HEK293 (cell line): Measurements from ENCODE around the gene LRRN4CL.
A peak's percentile ranks its signal among the peaks of the same experiment; 100 is the strongest.

Experiments used
- CTCF ChIA-PET: fragments of 350-600 bp; formaldehyde crosslinking; extraction: SDS; loops from one replicate; lab custom pipeline; 2021; ENCODE audit warnings: antibody characterized with exemption; lab: Yijun Ruan, JAX
- POLR2A ChIA-PET: fragments of 300-600 bp; formaldehyde crosslinking; extraction: SDS; loops from one replicate; lab custom pipeline; 2020; ENCODE audit warnings: antibody characterized with exemption, inconsistent platforms; lab: Yijun Ruan, JAX
- H3K27ac ChIP-seq: fragments of 200-500 bp; sonication (Bioruptor generic); 2 replicates; pipeline ENCODE4 v1.5.1; 2014; ENCODE audit warnings: low read depth, low read length, control low read depth, inconsistent platforms; ENCODE audit errors: extremely low read depth
- H3K36me3 ChIP-seq, 2 experiments: fragments of 200-500 bp in 1 of 2; sonication (Bioruptor generic) in 1 of 2; 1 replicate in 1 of 2; 2 replicates in 1 of 2; pipeline ENCODE4 v1.5.1; 2014 to 2017; ENCODE audit warnings: inconsistent platforms in 2 of 2, low read length in 2 of 2; ENCODE audit not compliant: control insufficient read depth in 2 of 2, insufficient read depth in 1 of 2
- H3K4me1 ChIP-seq: fragments of 200-500 bp; sonication (Bioruptor generic); 2 replicates; pipeline ENCODE4 v1.5.1; 2014; ENCODE audit warnings: mild to moderate bottlenecking, low read length, inconsistent platforms; ENCODE audit not compliant: control insufficient read depth, insufficient read depth
- H3K4me3 ChIP-seq: 2 replicates; pipeline ENCODE4 v1.5.1; 2011; ENCODE audit warnings: low read depth, mild to moderate bottlenecking, control low read depth, low read length, moderate library complexity
- H3K9me3 ChIP-seq: fragments of 200-500 bp; sonication (Bioruptor generic); 2 replicates; pipeline ENCODE4 v1.5.1; 2014; ENCODE audit warnings: low read depth, low read length, inconsistent platforms; ENCODE audit not compliant: control insufficient read depth, insufficient read depth
- GLI4 ChIP-seq: fragments of 450-650 bp; formaldehyde crosslinking; IDR thresholded peaks from 2 replicates; pipeline ENCODE4 v1.5.1; 2016; ENCODE audit warnings: missing biosample characterization, missing genetic modification characterization
- IKZF3 ChIP-seq: fragments of 450-650 bp; IDR thresholded peaks from 2 replicates; pipeline ENCODE4 v1.5.0; 2018; ENCODE audit warnings: missing biosample characterization, mild to moderate bottlenecking, missing genetic modification characterization, moderate library complexity
- SP7 ChIP-seq: fragments of 450-650 bp; formaldehyde crosslinking; IDR thresholded peaks from 2 replicates; pipeline ENCODE4 v1.5.1; 2016; ENCODE audit warnings: missing biosample characterization, missing genetic modification characterization
- ZBTB17 ChIP-seq: fragments of 450-650 bp; formaldehyde crosslinking; IDR thresholded peaks from 2 replicates; pipeline ENCODE4 v1.5.1; 2016; ENCODE audit warnings: missing biosample characterization, missing genetic modification characterization
- ZBTB20 ChIP-seq: fragments of 450-650 bp; formaldehyde crosslinking; IDR thresholded peaks from 2 replicates; pipeline ENCODE4 v1.5.1; 2016; ENCODE audit warnings: missing biosample characterization, missing genetic modification characterization
- ZFP3 ChIP-seq: fragments of 450-650 bp; formaldehyde crosslinking; IDR thresholded peaks from 2 replicates; pipeline ENCODE4 v1.5.1; 2016; ENCODE audit warnings: low read depth, missing biosample characterization, missing genetic modification characterization
- ZIC2 ChIP-seq: fragments of 450-650 bp; formaldehyde crosslinking; IDR thresholded peaks from 2 replicates; pipeline ENCODE4 v1.5.1; 2016; ENCODE audit warnings: missing biosample characterization, missing genetic modification characterization
- ZNF155 ChIP-seq: fragments of 450-650 bp; formaldehyde crosslinking; IDR thresholded peaks from 2 replicates; pipeline ENCODE4 v1.5.1; 2016; ENCODE audit warnings: missing biosample characterization, missing genetic modification characterization
- ZNF169 ChIP-seq: fragments of 450-650 bp; formaldehyde crosslinking; IDR thresholded peaks from 2 replicates; pipeline ENCODE4 v1.5.1; 2016; ENCODE audit warnings: missing biosample characterization, missing genetic modification characterization
- ZNF174 ChIP-seq: fragments of 450-650 bp; formaldehyde crosslinking; IDR thresholded peaks from 2 replicates; pipeline ENCODE4 v1.5.0; 2017; ENCODE audit warnings: missing biosample characterization, mild to moderate bottlenecking, missing genetic modification characterization
- ZNF23 ChIP-seq: fragments of 450-650 bp; formaldehyde crosslinking; IDR thresholded peaks from 2 replicates; pipeline ENCODE4 v1.5.1; 2016; ENCODE audit warnings: missing biosample characterization, missing genetic modification characterization, borderline replicate concordance
- ZNF354C ChIP-seq: fragments of 450-650 bp; formaldehyde crosslinking; IDR thresholded peaks from 2 replicates; pipeline ENCODE4 v1.5.1; 2016; ENCODE audit warnings: missing biosample characterization, missing genetic modification characterization, low read depth, borderline replicate concordance
- ZNF366 ChIP-seq: fragments of 450-650 bp; formaldehyde crosslinking; conservative IDR thresholded peaks from 2 replicates; pipeline ENCODE4 v1.5.1; 2016; ENCODE audit warnings: missing biosample characterization, missing genetic modification characterization
- ZNF529 ChIP-seq: fragments of 450-650 bp; formaldehyde crosslinking; IDR thresholded peaks from 2 replicates; pipeline ENCODE4 v1.5.1; 2017; ENCODE audit warnings: missing genetic modification characterization, missing biosample characterization; ENCODE audit not compliant: insufficient replicate concordance
- ZNF596 ChIP-seq: fragments of 450-650 bp; IDR thresholded peaks from 2 replicates; pipeline ENCODE4 v1.5.0; 2018; ENCODE audit warnings: missing biosample characterization, mild to moderate bottlenecking, missing genetic modification characterization, moderate library complexity
- ZNF629 ChIP-seq: fragments of 450-650 bp; formaldehyde crosslinking; IDR thresholded peaks from 2 replicates; pipeline ENCODE4 v1.5.1; 2017; ENCODE audit warnings: missing biosample characterization, missing genetic modification characterization
- ZNF660 ChIP-seq: fragments of 450-650 bp; IDR thresholded peaks from 2 replicates; pipeline ENCODE4 v1.5.1; 2018; ENCODE audit warnings: missing biosample characterization, mild to moderate bottlenecking, missing genetic modification characterization
- ZNF677 ChIP-seq: fragments of 450-650 bp; IDR thresholded peaks from 2 replicates; pipeline ENCODE4 v1.5.0; 2018; ENCODE audit warnings: missing biosample characterization, mild to moderate bottlenecking, missing genetic modification characterization, moderate library complexity
- ZNF776 ChIP-seq: fragments of 450-650 bp; formaldehyde crosslinking; IDR thresholded peaks from 2 replicates; pipeline ENCODE4 v1.5.0; 2017; ENCODE audit warnings: missing biosample characterization, missing genetic modification characterization, borderline replicate concordance
- ZNF791 ChIP-seq: fragments of 450-650 bp; formaldehyde crosslinking; IDR thresholded peaks from 2 replicates; pipeline ENCODE4 v1.5.1; 2016; ENCODE audit warnings: missing biosample characterization, missing genetic modification characterization
- TF ChIP-seq, protein P1 (sequence below): fragments of 450-650 bp; formaldehyde crosslinking; IDR thresholded peaks from 2 replicates; pipeline ENCODE4 v1.5.1; 2016; ENCODE audit warnings: missing biosample characterization, missing genetic modification characterization

The LRRN4CL gene

DNA sequence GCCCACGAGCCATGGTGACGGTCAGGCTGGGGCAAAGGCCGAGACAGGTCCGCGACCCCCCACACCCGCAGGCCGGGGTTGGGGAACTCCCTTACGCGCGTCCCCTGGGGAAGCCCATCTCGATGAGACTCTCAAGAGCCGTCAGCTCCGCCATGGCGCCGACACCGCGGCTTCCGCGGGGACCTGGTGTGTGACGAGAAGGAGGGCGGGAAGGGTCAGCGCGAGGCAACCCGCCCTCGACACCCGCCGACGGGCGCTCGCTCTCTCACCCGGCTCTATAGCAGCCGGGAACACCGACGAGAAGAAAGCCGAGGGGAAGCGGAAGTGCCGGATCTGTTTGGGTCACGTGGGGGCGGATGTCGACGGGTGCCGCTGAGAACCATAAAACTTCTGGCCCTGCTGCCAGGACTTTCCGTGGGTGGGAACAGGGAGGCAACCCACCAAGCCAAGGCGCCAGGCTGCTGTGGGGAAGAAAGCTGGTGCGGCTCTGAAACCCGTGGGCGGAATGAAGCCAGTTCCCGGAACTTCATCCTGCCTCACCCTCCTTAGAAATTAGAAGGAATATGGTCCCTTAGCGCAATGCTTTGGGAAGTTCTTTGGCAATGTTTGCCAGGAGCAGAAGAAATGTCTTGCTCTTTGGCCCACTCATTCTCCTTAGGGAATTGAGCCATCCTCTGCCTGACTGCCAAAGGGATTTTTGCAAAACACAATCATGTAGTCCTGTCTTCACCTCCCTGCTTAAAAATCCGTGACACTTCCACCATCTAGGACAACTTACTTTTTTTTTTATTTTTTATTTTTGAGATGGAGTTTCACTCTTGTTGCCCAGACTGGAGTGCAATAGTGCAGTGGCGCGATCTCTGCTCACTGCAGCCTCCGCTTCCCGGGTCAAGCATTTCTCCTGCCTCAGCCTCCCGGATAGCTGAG lies 10.3 kb downstream of the LRRN4CL start, which contains the start of gene UBXN1 (continued):
- TF ChIP-seq ZFP3 (tag by site-specific recombination) (no peak), ZNF776 (tag by site-specific recombination) (peak; percentile 100), ZNF791 (tag by site-specific recombination) (no peak), ZNF354C (tag by site-specific recombination) (no peak), SP7 (peak; percentile 71)

DNA sequence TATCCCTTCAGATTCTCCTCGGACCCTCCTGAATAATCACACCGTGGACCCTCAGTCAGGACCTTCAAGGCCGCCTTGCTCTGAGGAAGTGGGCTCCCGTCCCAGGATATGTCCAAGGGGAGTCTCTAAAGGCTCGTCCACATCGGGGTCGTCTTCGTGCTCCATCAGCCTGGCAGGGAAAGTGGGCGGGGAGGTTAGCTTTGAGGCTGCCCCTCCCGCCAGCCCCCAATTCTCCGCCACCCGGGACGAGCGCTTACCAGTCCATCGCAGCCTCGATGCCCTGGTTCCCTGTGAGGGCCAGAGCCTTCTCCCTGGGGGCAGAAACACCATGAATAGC lies 10.9 kb downstream of the LRRN4CL start:
- POLR2A ChIA-PET: interaction anchor here (0.5 to 3.5 kb wide), 7 partner anchors 13 to 178 kb away, joined by 3 to 24 read pairs (median 4); partner anchors contain the start of genes BSCL2, C11orf98, CSKMT and INTS5
- H3K9me3 ChIP-seq: no peaks in the 10 kb centered on the region
- peak overlapping the region; percentile 90 for H3K4me3 ChIP-seq
- H3K36me3 ChIP-seq: peaks cover 3 to 39% of the 10 kb centered on the region in 2 experiments; a peak in 2 of 3 replicates
- H3K4me1 ChIP-seq: peaks cover 8% of the 10 kb centered on the region
- TF ChIP-seq GLI4 (tag by site-specific recombination) (no peak), ZNF660 (tag by site-specific recombination) (no peak), ZNF155 (tag by site-specific recombination) (no peak), ZNF23 (tag by site-specific recombination) (no peak), ZNF629 (no peak), ZNF529 (tag by site-specific recombination) (no peak), ZNF174 (tag by site-specific recombination) (no peak), ZNF169 (tag by site-specific recombination) (no peak), IKZF3 (tag by site-specific recombination) (no peak), ZIC2 (tag by site-specific recombination) (no peak)
- peak overlapping the region; percentile 62 for H3K27ac ChIP-seq
- CTCF ChIA-PET: interaction anchor here (0.7 kb wide), 1 partner anchor 364 kb away, joined by 3 read pairs; no protein-coding TSS in a partner anchor

DNA sequence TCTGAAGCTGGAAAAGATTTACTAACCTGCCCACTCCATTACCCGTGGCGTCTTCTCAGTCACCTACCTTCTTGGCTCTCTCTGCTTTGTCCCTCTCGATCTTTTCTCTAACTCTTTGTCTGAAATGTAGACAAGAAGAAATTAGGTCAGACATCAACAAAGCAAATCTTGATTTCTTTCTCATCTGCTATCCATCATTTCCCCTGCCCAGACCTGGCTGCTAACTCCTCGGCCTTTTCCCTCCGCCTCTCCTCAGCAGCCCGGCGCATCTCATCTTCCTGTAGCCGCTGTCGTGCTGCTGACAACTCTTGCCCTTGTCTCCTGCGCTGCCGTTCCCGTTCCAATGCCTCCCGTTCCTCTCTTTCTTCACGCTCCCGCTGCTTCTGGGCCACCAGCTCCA lies 11.6 kb downstream of the LRRN4CL start:
- H3K36me3 ChIP-seq: peaks cover 3 to 44% of the 10 kb centered on the region in 2 experiments; a peak in 2 of 3 replicates
- CTCF ChIA-PET: interaction anchor here (0.6 to 3.0 kb wide), 3 partner anchors 12 to 17 kb away, joined by 3 to 10 read pairs (median 9); partner anchors contain the start of genes C11orf98 and CSKMT
- H3K4me1 ChIP-seq: peaks cover 8% of the 10 kb centered on the region
- POLR2A ChIA-PET: interaction anchor here (1.0 to 7.2 kb wide), 6 partner anchors 11 to 76 kb away, joined by 3 to 67 read pairs (median 6); partner anchors contain the start of genes B3GAT3, C11orf98, CSKMT and GANAB
- H3K4me3 ChIP-seq: peak overlapping the region; percentile 90
- H3K27ac ChIP-seq: no peak overlapping the region
- TF ChIP-seq ZNF677 (no peak), ZBTB17 (tag by site-specific recombination) (peak; percentile 96)
- H3K9me3 ChIP-seq: no peaks in the 10 kb centered on the region

DNA sequence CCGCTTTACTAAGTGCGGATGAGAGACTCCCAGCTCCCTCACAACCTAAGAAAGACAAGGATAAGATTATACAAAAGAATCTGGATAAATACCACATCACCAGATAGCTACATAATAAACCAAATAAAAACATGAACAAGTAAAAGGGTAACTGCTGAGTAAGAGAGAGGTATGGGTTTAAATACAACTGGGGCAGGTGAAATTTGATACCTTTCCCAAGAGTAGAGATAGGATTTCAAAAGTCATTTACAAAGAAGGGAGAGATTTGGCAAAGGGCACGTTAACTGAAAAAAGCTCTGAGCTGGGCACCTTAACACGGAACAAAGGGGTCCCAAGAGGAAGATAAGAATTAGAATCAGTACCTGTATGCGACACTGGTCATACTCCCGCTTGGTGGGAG lies 12.2 kb downstream of the LRRN4CL start:
- peaks cover 8% of the 10 kb centered on the region for H3K4me1 ChIP-seq
- no peak overlapping the region for H3K4me3 ChIP-seq
- H3K36me3 ChIP-seq: peaks cover 3 to 44% of the 10 kb centered on the region in 2 experiments; a peak in 2 of 3 replicates
- H3K27ac ChIP-seq: no peak overlapping the region
- ChIA-PET CTCF (interaction anchor here (0.5 to 3.0 kb wide), 7 partner anchors 12 to 215 kb away, joined by 3 to 10 read pairs (median 4); partner anchors contain the start of genes C11orf98 and CSKMT), POLR2A (interaction anchor here (0.8 to 7.2 kb wide), 8 partner anchors 10 to 110 kb away, joined by 3 to 67 read pairs (median 6); partner anchors contain the start of genes B3GAT3, C11orf98, CSKMT and GANAB)
- TF ChIP-seq ZBTB20 (0 out of 2 replicates have a peak, but pooled peaks have one; percentile 34), ZNF596 (tag by site-specific recombination) (no peak), ZNF366 (tag by site-specific recombination) (no peak; the same call in 1 of the 2 replicates)
- TF ChIP-seq, protein P1, sequence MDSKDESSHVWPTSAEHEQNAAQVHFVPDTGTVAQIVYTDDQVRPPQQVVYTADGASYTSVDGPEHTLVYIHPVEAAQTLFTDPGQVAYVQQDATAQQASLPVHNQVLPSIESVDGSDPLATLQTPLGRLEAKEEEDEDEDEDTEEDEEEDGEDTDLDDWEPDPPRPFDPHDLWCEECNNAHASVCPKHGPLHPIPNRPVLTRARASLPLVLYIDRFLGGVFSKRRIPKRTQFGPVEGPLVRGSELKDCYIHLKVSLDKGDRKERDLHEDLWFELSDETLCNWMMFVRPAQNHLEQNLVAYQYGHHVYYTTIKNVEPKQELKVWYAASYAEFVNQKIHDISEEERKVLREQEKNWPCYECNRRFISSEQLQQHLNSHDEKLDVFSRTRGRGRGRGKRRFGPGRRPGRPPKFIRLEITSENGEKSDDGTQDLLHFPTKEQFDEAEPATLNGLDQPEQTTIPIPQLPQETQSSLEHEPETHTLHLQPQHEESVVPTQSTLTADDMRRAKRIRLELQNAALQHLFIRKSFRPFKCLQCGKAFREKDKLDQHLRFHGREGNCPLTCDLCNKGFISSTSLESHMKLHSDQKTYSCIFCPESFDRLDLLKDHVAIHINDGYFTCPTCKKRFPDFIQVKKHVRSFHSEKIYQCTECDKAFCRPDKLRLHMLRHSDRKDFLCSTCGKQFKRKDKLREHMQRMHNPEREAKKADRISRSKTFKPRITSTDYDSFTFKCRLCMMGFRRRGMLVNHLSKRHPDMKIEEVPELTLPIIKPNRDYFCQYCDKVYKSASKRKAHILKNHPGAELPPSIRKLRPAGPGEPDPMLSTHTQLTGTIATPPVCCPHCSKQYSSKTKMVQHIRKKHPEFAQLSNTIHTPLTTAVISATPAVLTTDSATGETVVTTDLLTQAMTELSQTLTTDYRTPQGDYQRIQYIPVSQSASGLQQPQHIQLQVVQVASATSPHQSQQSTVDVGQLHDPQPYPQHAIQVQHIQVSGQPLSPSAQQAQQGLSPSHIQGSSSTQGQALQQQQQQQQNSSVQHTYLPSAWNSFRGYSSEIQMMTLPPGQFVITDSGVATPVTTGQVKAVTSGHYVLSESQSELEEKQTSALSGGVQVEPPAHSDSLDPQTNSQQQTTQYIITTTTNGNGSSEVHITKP (tag by site-specific recombination): 0 out of 2 replicates have a peak, but pooled peaks have one; percentile 14
- no peaks in the 10 kb centered on the region for H3K9me3 ChIP-seq
